Fibroblast of skin of left quadriceps (primary cell): ENCODE measurements around the gene SEC14L1.
A peak's percentile ranks its signal among the peaks of the same experiment; 100 is the strongest.
"Not testable (repeated sequence)": the region's sequence is repeated elsewhere in the genome, so short reads cannot be mapped to it uniquely, and the experiment has no call there.

ENCODE experiments used
- DNase-seq, 2 experiments: peaks; one replicate each; pipeline ENCODE4 v3.0.0-alpha.2; 2013; ENCODE audit warnings: low read depth in 2 of 2

SEC14L1 gene

GRCh38 chr17:77237232-77238008, 96.7 kb downstream of the SEC14L1 start:
- DNase-seq: no peak

- no peak for DNase-seq
Observed at GRCh38 chr17:77240976-77241375, 100.2 kb downstream of the SEC14L1 start.

- DNase-seq: no peak
Observed at GRCh38 chr17:77242118-77242851, 101.5 kb downstream of the SEC14L1 start.

GRCh38 chr17:77245162-77245926, 104.6 kb downstream of the SEC14L1 start:
- DNase-seq: no peak

- DNase-seq: no peak
Observed at GRCh38 chr17:77246110-77247047, 105.6 kb downstream of the SEC14L1 start.

GRCh38 chr17:77247048-77247541, 106.3 kb downstream of the SEC14L1 start:
- DNase-seq: peak in 1 of 2 experiments; percentile 52

GRCh38 chr17:77247609-77248008, 106.8 kb downstream of the SEC14L1 start:
- DNase-seq: no peak

- no peak for DNase-seq
Observed at GRCh38 chr17:77248216-77249114, 107.7 kb downstream of the SEC14L1 start.

GRCh38 chr17:77251622-77252183, 110.9 kb downstream of the SEC14L1 start:
- DNase-seq: no peak

GRCh38 chr17:77252306-77252705, 111.5 kb downstream of the SEC14L1 start:
- DNase-seq: not testable (repeated sequence)

GRCh38 chr17:77253611-77254051, 112.9 kb downstream of the SEC14L1 start:
- DNase-seq: no peak

- DNase-seq: no peak
Observed at GRCh38 chr17:77254951-77255825, 114.4 kb downstream of the SEC14L1 start.

GRCh38 chr17:77255970-77256369, 115.2 kb downstream of the SEC14L1 start:
- DNase-seq: not testable (repeated sequence)

GRCh38 chr17:77256710-77257109, 115.9 kb downstream of the SEC14L1 start:
- no peak for DNase-seq

GRCh38 chr17:77257169-77257568, 116.4 kb downstream of the SEC14L1 start:
- no peak for DNase-seq

- DNase-seq: no peak
Observed at GRCh38 chr17:77257596-77258458, 117.1 kb downstream of the SEC14L1 start.

- no peak for DNase-seq
Observed at GRCh38 chr17:77258638-77259037, 117.9 kb downstream of the SEC14L1 start.
